Muscle of leg (tissue), 11 donors: ENCODE measurements around the gene ARHGAP40. TPM values are rescaled to one million over a fixed set of nuclear protein-coding genes. Genes with fewer than 3 reads are reported as not detected.
A peak's percentile ranks its signal among the peaks of the same experiment; 100 is the strongest.

ENCODE experiments used
- DNase-seq: peaks from one replicate; pipeline ENCODE4 v3.0.0; 2013
- H3K27ac ChIP-seq: one replicate; pipeline ENCODE4 v1.5.1; 2013; ENCODE audit warnings: mild to moderate bottlenecking, low read length, control low read depth
- H3K27me3 ChIP-seq: one replicate; pipeline ENCODE4 v1.6.1; 2013; ENCODE audit warnings: low read length; ENCODE audit not compliant: control insufficient read depth, insufficient read depth
- H3K36me3 ChIP-seq: one replicate; pipeline ENCODE4 v1.6.1; 2013; ENCODE audit warnings: low read length; ENCODE audit not compliant: control insufficient read depth, insufficient read depth
- H3K4me1 ChIP-seq: one replicate; pipeline ENCODE4 v1.6.1; 2013; ENCODE audit warnings: low read length; ENCODE audit not compliant: control insufficient read depth, insufficient read depth
- H3K4me3 ChIP-seq: one replicate; pipeline ENCODE4 v1.5.1; 2013; ENCODE audit warnings: low read length, control low read depth
- H3K9me3 ChIP-seq: replicated peaks from 2 replicates; pipeline ENCODE4 v1.6.1; 2013; ENCODE audit warnings: low read depth, low read length; ENCODE audit not compliant: control insufficient read depth
- WGBS: methylation state at CpG from one replicate; pipeline ENCODE4 v1.1.5; 2013; ENCODE audit warnings: missing lambda C conversion rate; ENCODE audit not compliant: insufficient coverage; 5-methylcytosine and 5-hydroxymethylcytosine counted together
- polyA plus RNA-seq, 8 donors: library from polyadenylated mRNA; unstranded; fragments of 120-200 nt; gene quantifications; one replicate each; pipeline versions ENCODE4 v1.2.1 to v1.2.3, GENCODE V29; 2013; ENCODE audit warnings: inconsistent platforms in 1 of 8, low replicate concordance in 1 of 8; ENCODE audit not compliant: insufficient read length in 8 of 8, insufficient read depth in 1 of 8
- total RNA-seq: library from RNA; stranded (reverse); fragments of 120-200 nt; gene quantifications from one replicate; pipeline ENCODE4 v1.2.4, GENCODE V29; 2013

ARHGAP40 gene
- total and polyA plus RNA-seq, 9 donors = under 0.01 to 0.86 (median 0.10) TPM; not detected in 4

DNA sequence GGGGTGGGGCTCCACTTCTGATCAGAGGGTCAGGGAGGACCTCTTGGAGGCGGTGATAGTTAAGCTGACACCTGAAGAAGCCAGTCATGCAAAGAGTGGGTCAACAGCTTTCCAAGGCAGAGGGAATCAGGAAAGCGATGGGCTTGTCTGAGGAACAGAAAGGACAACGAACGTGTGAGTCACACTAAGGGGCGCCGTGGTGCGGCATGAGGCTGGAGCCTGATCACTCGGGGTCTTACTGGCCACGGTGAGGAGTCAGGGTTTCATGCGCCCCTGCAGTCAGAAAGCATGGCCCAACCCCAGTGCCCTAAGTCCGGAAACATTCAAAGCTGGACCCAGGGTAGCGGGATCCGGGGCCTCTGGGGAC is 72.1 kb downstream of the ARHGAP40 start:
- Histone ChIP-seq H3K4me1 (peaks cover 14% of the 10 kb centered on the region), H3K27ac (no peak overlapping the region), H3K27me3 (peaks cover 27% of the 10 kb centered on the region), H3K36me3 (no peaks in the 10 kb centered on the region), H3K4me3 (peak overlapping the region; percentile 52), H3K9me3 (no peaks in the 10 kb centered on the region)
- WGBS = 2% methylated on average over 13 of the region's 13 CpGs
- DNase-seq = peak; percentile 21

DNA sequence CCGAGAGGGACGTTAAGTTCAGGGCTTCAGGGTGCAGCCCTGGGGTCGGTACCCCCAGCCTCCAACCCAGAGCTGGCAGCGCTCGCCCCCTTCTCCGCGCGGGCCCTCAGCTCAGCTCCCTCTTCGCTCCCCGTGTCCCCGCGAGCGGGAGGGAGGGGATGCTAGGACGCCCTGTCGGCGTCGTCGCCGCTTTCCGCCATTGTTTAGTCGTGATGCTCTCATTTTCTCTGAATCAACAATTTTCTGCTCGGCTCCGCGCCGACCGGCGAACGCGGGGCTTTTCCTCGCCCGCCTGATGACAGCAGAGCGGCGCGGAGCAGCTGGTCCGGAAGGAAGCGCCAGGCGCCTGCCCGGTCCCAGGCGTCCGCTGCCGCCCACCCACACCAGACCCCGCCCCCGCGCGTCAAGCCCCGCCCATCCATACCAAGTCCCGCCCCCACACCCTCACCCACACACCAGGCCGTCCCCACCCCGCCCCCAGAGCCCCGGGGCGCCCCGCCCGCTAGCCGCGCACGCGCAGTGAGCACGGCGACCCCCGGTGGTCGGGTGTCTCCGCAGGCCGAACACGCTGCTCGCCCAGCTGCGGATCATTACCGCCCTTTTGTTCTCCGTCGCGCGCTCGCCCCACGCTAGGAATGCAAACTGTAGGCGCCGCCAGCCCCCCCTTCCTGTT is 72.6 kb downstream of the ARHGAP40 start:
- under 1% methylated on average over 60 of the region's 75 CpGs for WGBS
- peak; percentile 67 for DNase-seq

GRCh38 chr20:38674765-38675133 is 73.1 kb downstream of the ARHGAP40 start:
- Histone ChIP-seq H3K4me3 (peak overlapping the region; percentile 3), H3K27ac (no peak overlapping the region), H3K36me3 (no peaks in the 10 kb centered on the region), H3K9me3 (no peaks in the 10 kb centered on the region), H3K27me3 (peaks cover 27% of the 10 kb centered on the region), H3K4me1 (peaks cover 14% of the 10 kb centered on the region)
- WGBS = 27% methylated on average over 7 of the region's 13 CpGs
- DNase-seq = no peak

More for the DNA sequence above, 72.6 kb downstream of the ARHGAP40 start:
- Histone ChIP-seq H3K27me3 (peaks cover 27% of the 10 kb centered on the region), H3K9me3 (no peaks in the 10 kb centered on the region), H3K4me3 (peak overlapping the region; percentile 52), H3K4me1 (peaks cover 14% of the 10 kb centered on the region), H3K27ac (peak overlapping the region; percentile 24), H3K36me3 (no peaks in the 10 kb centered on the region)

DNA sequence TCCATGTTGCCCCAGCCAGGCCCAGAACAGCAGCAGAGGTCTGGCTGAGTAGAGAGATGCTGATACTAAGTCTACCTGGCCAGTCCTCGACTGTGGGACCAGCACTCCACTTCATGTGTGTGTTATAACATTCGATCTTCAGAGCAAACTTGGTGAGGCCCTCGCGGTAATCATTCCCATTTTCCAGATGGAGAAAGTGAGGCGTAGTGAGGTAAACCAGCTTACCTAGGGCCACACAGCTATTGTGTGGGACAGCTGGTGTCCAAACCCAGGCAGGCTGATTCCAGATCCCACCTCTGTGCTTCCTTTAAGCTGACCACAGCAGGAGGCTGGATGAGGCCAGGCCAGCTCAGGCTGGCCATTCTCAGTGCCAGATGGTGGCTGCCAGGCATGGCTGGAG is 75.0 kb downstream of the ARHGAP40 start:
- Histone ChIP-seq H3K4me3 (no peak overlapping the region), H3K27ac (no peak overlapping the region), H3K9me3 (no peaks in the 10 kb centered on the region), H3K27me3 (peaks cover 27% of the 10 kb centered on the region), H3K36me3 (no peaks in the 10 kb centered on the region), H3K4me1 (peaks cover 14% of the 10 kb centered on the region)
- no peak for DNase-seq
- WGBS = 97% methylated on average over 5 of the region's 5 CpGs

- peak; percentile 67 for DNase-seq
- WGBS = 26% methylated on average over 3 of the region's 9 CpGs
Observed at GRCh38 chr20:38680500-38681306, 79.1 kb downstream of the ARHGAP40 start.

DNA sequence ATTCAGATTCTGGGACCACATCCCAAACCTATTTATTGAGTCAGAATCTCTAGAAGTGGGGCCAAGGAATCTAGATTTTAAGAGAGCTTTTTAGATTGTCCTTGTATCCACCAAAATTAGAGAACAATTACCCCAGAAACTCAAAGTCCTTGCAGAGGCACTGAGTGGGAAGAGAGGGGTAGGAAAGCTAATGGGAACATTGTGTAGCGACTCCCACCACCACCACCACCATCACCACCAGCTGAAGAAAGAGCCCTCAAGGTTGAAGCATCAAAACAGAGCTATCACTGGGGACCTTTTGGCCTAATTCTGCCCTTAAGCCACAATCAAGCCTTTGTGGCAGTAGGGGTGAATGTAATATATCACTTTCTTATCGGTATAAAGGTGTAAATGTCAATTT is 83.7 kb downstream of the ARHGAP40 start:
- H3K27ac ChIP-seq = no peak overlapping the region
- H3K4me1 ChIP-seq = no peaks in the 10 kb centered on the region
- DNase-seq = no peak
- H3K9me3 ChIP-seq = no peaks in the 10 kb centered on the region
- H3K4me3 ChIP-seq = no peak overlapping the region
- WGBS = no CpG with 5 or more reads among the region's 2 CpGs
- no peaks in the 10 kb centered on the region for H3K27me3 ChIP-seq
- no peaks in the 10 kb centered on the region for H3K36me3 ChIP-seq

More at GRCh38 chr20:38680500-38681306, 79.1 kb downstream of the ARHGAP40 start:
- Histone ChIP-seq H3K27me3 (peaks cover 3% of the 10 kb centered on the region), H3K36me3 (no peaks in the 10 kb centered on the region), H3K9me3 (no peaks in the 10 kb centered on the region), H3K4me1 (no peaks in the 10 kb centered on the region), H3K4me3 (no peak overlapping the region), H3K27ac (no peak overlapping the region)

DNA sequence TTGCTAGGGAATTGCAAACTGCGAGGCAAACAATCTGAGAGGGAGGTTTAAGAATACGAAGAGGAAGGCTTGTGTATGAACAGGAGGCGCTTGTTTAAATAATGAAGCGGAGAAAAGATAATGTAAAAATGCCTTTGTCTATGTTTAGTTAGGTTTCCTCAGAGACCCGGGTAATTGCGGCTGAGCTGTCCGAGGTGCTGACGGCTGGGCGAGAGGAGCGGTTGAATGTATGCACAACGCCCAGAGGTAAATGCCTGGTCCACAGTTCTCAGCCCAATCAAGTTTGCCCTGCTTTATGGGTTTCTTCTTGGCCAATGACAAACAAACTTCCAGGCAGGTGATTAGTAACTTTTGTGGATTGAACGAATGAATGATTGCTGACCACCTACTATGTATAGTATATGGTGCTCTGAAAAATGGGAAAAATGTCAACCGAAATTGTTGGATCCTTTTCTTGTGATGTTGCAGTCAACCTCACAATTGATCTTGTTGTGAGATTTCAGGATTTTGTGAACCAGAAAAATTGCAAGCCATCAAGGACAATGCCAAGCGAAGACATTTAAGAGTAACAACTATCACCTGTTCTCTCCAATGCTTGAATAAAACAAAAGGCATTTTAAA is 84.4 kb downstream of the ARHGAP40 start:
- Histone ChIP-seq H3K36me3 (no peaks in the 10 kb centered on the region), H3K4me3 (no peak overlapping the region), H3K27ac (no peak overlapping the region), H3K4me1 (no peaks in the 10 kb centered on the region), H3K27me3 (no peaks in the 10 kb centered on the region), H3K9me3 (no peaks in the 10 kb centered on the region)
- DNase-seq = peak; percentile 71
- WGBS = 4% methylated on average over 11 of the region's 14 CpGs

- Histone ChIP-seq H3K4me3 (no peak overlapping the region), H3K36me3 (no peaks in the 10 kb centered on the region), H3K9me3 (no peaks in the 10 kb centered on the region), H3K27ac (no peak overlapping the region), H3K27me3 (no peaks in the 10 kb centered on the region), H3K4me1 (no peaks in the 10 kb centered on the region)
- WGBS = 43% methylated on average over 8 of the region's 13 CpGs
- peak; percentile 85 for DNase-seq
Observed at GRCh38 chr20:38692436-38693411, 91.1 kb downstream of the ARHGAP40 start.

GRCh38 chr20:38697306-38697705 is 95.7 kb downstream of the ARHGAP40 start:
- Histone ChIP-seq H3K4me1 (no peaks in the 10 kb centered on the region), H3K27ac (no peak overlapping the region), H3K27me3 (peaks cover 14% of the 10 kb centered on the region), H3K9me3 (no peaks in the 10 kb centered on the region), H3K4me3 (no peak overlapping the region), H3K36me3 (no peaks in the 10 kb centered on the region)
- WGBS = 78% methylated on average over 7 of the region's 9 CpGs
- no peak for DNase-seq
